HepG2 (cell line): Measurements from ENCODE around the gene CRY1. TPM values are rescaled to one million over a fixed set of nuclear protein-coding genes. Genes with fewer than 3 reads are reported as not detected.
A peak's percentile ranks its signal among the peaks of the same experiment; 100 is the strongest.

ENCODE experiments used
- EHMT2 ChIP-seq: fragments of 200-600 bp; sonication (generic); IDR thresholded peaks from 2 replicates; pipeline ENCODE4 v1.7.0; 2017; ENCODE audit warnings: antibody characterized with exemption, low read depth, low read length, borderline replicate concordance
- FOXA3 ChIP-seq: IDR thresholded peaks from 2 replicates; pipeline ENCODE4 v1.6.1; 2016; ENCODE audit warnings: missing genetic modification reagents, missing compliant biosample characterization
- HDAC6 ChIP-seq: fragments of 200-600 bp; sonication (generic); IDR thresholded peaks from 2 replicates; pipeline ENCODE4 v1.7.0; 2017; ENCODE audit warnings: mild to moderate bottlenecking, antibody characterized with exemption, low read length, low read depth
- HNRNPK ChIP-seq: fragments of 200-400 bp; formaldehyde crosslinking; IDR thresholded peaks from 2 replicates; pipeline ENCODE4 v1.6.1; 2018; ENCODE audit warnings: low read length, low read depth, moderate library complexity, mild to moderate bottlenecking; ENCODE audit not compliant: poor library complexity, severe bottlenecking
- JUN ChIP-seq: sonication (generic); formaldehyde crosslinking; IDR thresholded peaks from 2 replicates; pipeline ENCODE4 v1.4.0; 2020; ENCODE audit warnings: mild to moderate bottlenecking, missing genetic modification reagents
- MAF1 ChIP-seq: sonication (generic); formaldehyde crosslinking; IDR thresholded peaks from 2 replicates; pipeline ENCODE4 v1.5.0; 2020; ENCODE audit warnings: missing genetic modification reagents, borderline replicate concordance
- MLLT10 ChIP-seq: sonication (generic); formaldehyde crosslinking; IDR thresholded peaks from 2 replicates; pipeline ENCODE4 v1.4.0; 2020; ENCODE audit warnings: missing genetic modification reagents
- NCOA5 ChIP-seq: sonication (generic); formaldehyde crosslinking; IDR thresholded peaks from 2 replicates; pipeline ENCODE4 v1.4.0; 2020; ENCODE audit warnings: missing genetic modification reagents
- PAWR ChIP-seq: sonication (generic); formaldehyde crosslinking; IDR thresholded peaks from 2 replicates; pipeline ENCODE4 v1.4.0; 2020; ENCODE audit warnings: missing genetic modification reagents, mild to moderate bottlenecking, borderline replicate concordance
- RFX1 ChIP-seq: fragments of 450-650 bp; IDR thresholded peaks from 2 replicates; pipeline ENCODE4 v1.6.1; 2017
- RORA ChIP-seq: sonication (generic); formaldehyde crosslinking; IDR thresholded peaks from 2 replicates; pipeline ENCODE4 v1.5.0; 2020; ENCODE audit warnings: mild to moderate bottlenecking, missing genetic modification reagents, moderate library complexity
- SAFB2 ChIP-seq: sonication (generic); formaldehyde crosslinking; IDR thresholded peaks from 2 replicates; pipeline ENCODE4 v1.5.1; 2020; ENCODE audit warnings: missing genetic modification reagents, low read depth, mild to moderate bottlenecking, borderline replicate concordance
- SMARCE1 ChIP-seq: fragments of 450-650 bp; IDR thresholded peaks from 2 replicates; pipeline ENCODE4 v1.6.1; 2017; ENCODE audit warnings: borderline replicate concordance
- SRY ChIP-seq: sonication (generic); formaldehyde crosslinking; IDR thresholded peaks from 2 replicates; pipeline ENCODE4 v1.8.0; 2022; ENCODE audit warnings: mild to moderate bottlenecking, missing genetic modification reagents
- TCF7L2 ChIP-seq: IDR thresholded peaks from 2 replicates; pipeline ENCODE4 v1.6.1; 2011; ENCODE audit warnings: mild to moderate bottlenecking, low read depth, low read length, moderate library complexity
- ZBTB21 ChIP-seq: sonication (generic); formaldehyde crosslinking; IDR thresholded peaks from 2 replicates; pipeline ENCODE4 v1.4.0; 2020; ENCODE audit warnings: missing genetic modification reagents
- ZBTB38 ChIP-seq: sonication (generic); formaldehyde crosslinking; IDR thresholded peaks from 2 replicates; pipeline ENCODE4 v1.5.1; 2020; ENCODE audit warnings: mild to moderate bottlenecking, missing genetic modification reagents
- ZKSCAN8 ChIP-seq: IDR thresholded peaks from 2 replicates; pipeline ENCODE4 v1.6.1; 2016; ENCODE audit warnings: borderline replicate concordance, missing genetic modification reagents, missing compliant biosample characterization
- ZNF234 ChIP-seq: sonication (generic); formaldehyde crosslinking; conservative IDR thresholded peaks from 2 replicates; pipeline ENCODE4 v1.5.1; 2020; ENCODE audit warnings: mild to moderate bottlenecking, missing genetic modification reagents
- ZNF253 ChIP-seq: sonication (generic); formaldehyde crosslinking; IDR thresholded peaks from 2 replicates; pipeline ENCODE4 v1.8.0; 2022; ENCODE audit warnings: mild to moderate bottlenecking, missing genetic modification reagents, borderline replicate concordance
- ZNF280B ChIP-seq: sonication (generic); formaldehyde crosslinking; IDR thresholded peaks from 2 replicates; pipeline ENCODE4 v1.5.0; 2020; ENCODE audit warnings: missing genetic modification reagents, mild to moderate bottlenecking, borderline replicate concordance
- ZNF432 ChIP-seq: sonication (generic); formaldehyde crosslinking; IDR thresholded peaks from 2 replicates; pipeline ENCODE4 v1.5.0; 2020; ENCODE audit warnings: missing genetic modification reagents, mild to moderate bottlenecking, borderline replicate concordance
- ZNF501 ChIP-seq: sonication (generic); formaldehyde crosslinking; IDR thresholded peaks from 2 replicates; pipeline ENCODE4 v1.5.1; 2020; ENCODE audit warnings: mild to moderate bottlenecking, moderate library complexity, missing genetic modification reagents
- ZNF674 ChIP-seq: sonication (generic); formaldehyde crosslinking; IDR thresholded peaks from 2 replicates; pipeline ENCODE4 v1.5.0; 2020; ENCODE audit warnings: low read depth, mild to moderate bottlenecking, missing genetic modification reagents
- ZNF850 ChIP-seq: sonication (generic); formaldehyde crosslinking; conservative IDR thresholded peaks from 2 replicates; pipeline ENCODE4 v1.9.0; 2021; ENCODE audit warnings: mild to moderate bottlenecking, missing genetic modification reagents
- polyA plus RNA-seq, 8 experiments: library from polyadenylated mRNA; depleted of rRNA in 3 of 8; stranded (reverse) in 7 of 8; unstranded in 1 of 8; fragments of >200 nt; fragmentation: Illumina TruSeq in 4 of 8; extraction: Trizol in 4 of 8; gene quantifications; 2 replicates each; pipeline versions ENCODE4 v1.2.1 to v1.2.3, GENCODE V29; 2011 to 2016; ENCODE audit warnings: low read depth in 4 of 8, missing spikeins in 1 of 8, mixed read lengths in 1 of 8; ENCODE audit not compliant: insufficient read depth in 1 of 8
- total RNA-seq, 5 experiments: library from RNA; depleted of rRNA; stranded (reverse); fragments of >200 nt; fragmentation: Illumina TruSeq; extraction: Trizol; gene quantifications; 2 replicates each; pipeline ENCODE4 v1.2.3, GENCODE V29; 2016; ENCODE audit warnings: low read depth in 1 of 5
- TF ChIP-seq, protein P1 (sequence below): sonication (generic); formaldehyde crosslinking; conservative IDR thresholded peaks from 2 replicates; pipeline ENCODE4 v1.4.0; 2020; ENCODE audit warnings: mild to moderate bottlenecking, missing genetic modification reagents, moderate library complexity

Gene CRY1
- total and polyA plus RNA-seq, 2 of the 13 experiments (the other 11 are each of a cell fraction or from before 2014, with no cell fraction given): 11.4 to 13.9 TPM

GRCh38 chr12:106986625-106987389 is 106.5 kb downstream of the CRY1 start, which contains the start of gene MTERF2 (continued):
- TF ChIP-seq ZNF234 (CRISPR knock-in tag): no peak
- TF ChIP-seq SMARCE1: no peak
- no peak for TF ChIP-seq FOXA3 (CRISPR knock-in tag)
- TF ChIP-seq EHMT2: no peak
- no peak for TF ChIP-seq TCF7L2
- no peak for TF ChIP-seq NCOA5 (CRISPR knock-in tag)
- TF ChIP-seq, protein P1, sequence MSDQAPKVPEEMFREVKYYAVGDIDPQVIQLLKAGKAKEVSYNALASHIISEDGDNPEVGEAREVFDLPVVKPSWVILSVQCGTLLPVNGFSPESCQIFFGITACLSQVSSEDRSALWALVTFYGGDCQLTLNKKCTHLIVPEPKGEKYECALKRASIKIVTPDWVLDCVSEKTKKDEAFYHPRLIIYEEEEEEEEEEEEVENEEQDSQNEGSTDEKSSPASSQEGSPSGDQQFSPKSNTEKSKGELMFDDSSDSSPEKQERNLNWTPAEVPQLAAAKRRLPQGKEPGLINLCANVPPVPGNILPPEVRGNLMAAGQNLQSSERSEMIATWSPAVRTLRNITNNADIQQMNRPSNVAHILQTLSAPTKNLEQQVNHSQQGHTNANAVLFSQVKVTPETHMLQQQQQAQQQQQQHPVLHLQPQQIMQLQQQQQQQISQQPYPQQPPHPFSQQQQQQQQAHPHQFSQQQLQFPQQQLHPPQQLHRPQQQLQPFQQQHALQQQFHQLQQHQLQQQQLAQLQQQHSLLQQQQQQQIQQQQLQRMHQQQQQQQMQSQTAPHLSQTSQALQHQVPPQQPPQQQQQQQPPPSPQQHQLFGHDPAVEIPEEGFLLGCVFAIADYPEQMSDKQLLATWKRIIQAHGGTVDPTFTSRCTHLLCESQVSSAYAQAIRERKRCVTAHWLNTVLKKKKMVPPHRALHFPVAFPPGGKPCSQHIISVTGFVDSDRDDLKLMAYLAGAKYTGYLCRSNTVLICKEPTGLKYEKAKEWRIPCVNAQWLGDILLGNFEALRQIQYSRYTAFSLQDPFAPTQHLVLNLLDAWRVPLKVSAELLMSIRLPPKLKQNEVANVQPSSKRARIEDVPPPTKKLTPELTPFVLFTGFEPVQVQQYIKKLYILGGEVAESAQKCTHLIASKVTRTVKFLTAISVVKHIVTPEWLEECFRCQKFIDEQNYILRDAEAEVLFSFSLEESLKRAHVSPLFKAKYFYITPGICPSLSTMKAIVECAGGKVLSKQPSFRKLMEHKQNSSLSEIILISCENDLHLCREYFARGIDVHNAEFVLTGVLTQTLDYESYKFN: no peak
- TF ChIP-seq JUN (CRISPR knock-in tag): no peak
- peak; percentile 96 for TF ChIP-seq SRY (CRISPR knock-in tag)
- no peak for TF ChIP-seq SAFB2 (CRISPR knock-in tag)
- no peak for TF ChIP-seq PAWR (CRISPR knock-in tag)
- TF ChIP-seq HNRNPK: no peak
- TF ChIP-seq ZNF501 (CRISPR knock-in tag): peak; percentile 28; the same call in 1 of the 2 replicates
- no peak for TF ChIP-seq RORA (CRISPR knock-in tag)
- no peak for TF ChIP-seq HDAC6
- TF ChIP-seq ZNF850 (CRISPR knock-in tag): no peak
- TF ChIP-seq ZBTB21 (CRISPR knock-in tag): no peak; the same call in 1 of the 2 replicates
- TF ChIP-seq ZNF253: peak; percentile 64; the same call in 1 of the 2 replicates
- TF ChIP-seq ZBTB38 (CRISPR knock-in tag): peak; percentile 55; the same call in 1 of the 2 replicates
- no peak for TF ChIP-seq ZNF432 (CRISPR knock-in tag)
- no peak for TF ChIP-seq RFX1
- TF ChIP-seq MAF1 (CRISPR knock-in tag): no peak; the same call in 1 of the 2 replicates
- no peak for TF ChIP-seq ZNF674 (CRISPR knock-in tag)
- TF ChIP-seq ZKSCAN8: no peak
- TF ChIP-seq MLLT10: no peak
- TF ChIP-seq ZNF280B (CRISPR knock-in tag): peak; percentile 94
